HG03108 (cell line): ENCODE data around the gene EDARADD.
"Not testable (repeated sequence)": the region's sequence is repeated elsewhere in the genome, so short reads cannot be mapped to it uniquely, and the experiment has no call there.

Experiments used
- ATAC-seq: cut with Tn5 transposase; IDR thresholded peaks from one replicate; pipeline ENCODE4 v1.9.1; 2021; ENCODE audit warnings: moderate library complexity; ENCODE audit not compliant: unreplicated experiment

The EDARADD gene

DNA sequence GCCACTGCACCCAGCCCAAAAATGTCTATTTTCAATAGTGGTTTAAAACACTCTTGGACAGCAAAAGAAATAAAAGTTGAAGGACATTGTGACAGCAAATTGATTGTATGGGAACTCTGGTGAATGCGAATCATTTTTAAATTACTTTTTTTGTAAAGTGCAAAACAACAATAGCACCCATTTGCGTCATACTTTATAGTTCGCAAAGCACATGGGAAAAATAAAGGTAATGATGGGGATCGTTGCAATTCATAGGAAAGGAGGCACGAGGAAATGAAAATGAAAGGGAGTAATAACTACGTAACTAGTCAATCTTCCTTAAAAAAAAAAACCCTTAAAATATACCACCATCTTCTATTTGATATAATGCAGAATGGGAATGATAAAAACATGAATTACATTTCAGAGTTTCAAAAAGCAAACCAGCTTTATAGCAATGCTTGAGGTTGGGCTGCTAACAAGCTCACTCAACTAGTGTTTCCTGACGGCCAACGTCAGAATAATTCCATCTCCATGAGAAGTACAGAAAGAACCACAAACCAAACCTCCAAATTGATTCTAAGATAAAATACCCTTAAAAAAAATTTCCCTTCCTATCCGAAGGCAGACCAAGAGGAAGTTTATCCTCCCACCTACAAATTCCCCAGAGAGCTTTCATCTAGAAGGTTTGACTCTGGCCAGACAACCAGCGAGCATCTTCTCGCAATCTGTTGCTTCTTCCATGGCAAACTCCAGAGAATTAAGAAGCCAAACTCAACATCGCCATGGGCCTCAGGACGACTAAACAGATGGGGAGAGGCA lies at the start of gene EDARADD:
EDARADD (plus strand) TSS at position 606 of the 801 bp plus-strand sequence; CDS start at position 765, 159 bp downstream.
- no peak for ATAC-seq

GRCh38 chr1:236345728-236346127 lies 48.4 kb upstream of the EDARADD start:
- no peak for ATAC-seq

DNA sequence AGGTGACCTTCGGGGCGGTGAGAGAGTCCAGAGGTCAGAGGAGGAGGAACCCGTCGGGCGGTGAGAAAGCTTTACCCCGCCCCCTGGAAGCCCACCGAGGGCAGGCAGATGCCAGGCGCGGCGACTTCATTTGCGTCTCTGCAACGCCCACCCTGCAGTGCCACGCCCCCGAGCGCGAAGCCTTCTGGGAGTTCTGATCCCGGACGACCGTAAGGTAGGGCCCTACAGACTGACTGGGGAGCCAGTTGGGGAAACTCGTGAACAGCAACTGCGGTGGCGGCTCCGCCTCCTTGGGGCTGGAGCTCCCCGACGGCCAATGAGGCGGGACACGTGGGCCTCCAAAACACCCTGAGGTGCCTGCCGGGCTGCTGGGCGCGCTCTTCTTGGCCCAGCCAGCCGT lies 46.0 kb upstream of the EDARADD start:
- no peak for ATAC-seq

- ATAC-seq, result no peak
Observed at GRCh38 chr1:236350308-236350707, 43.8 kb upstream of the EDARADD start.

GRCh38 chr1:236351875-236352573 lies 42.1 kb upstream of the EDARADD start:
- ATAC-seq, result no peak

GRCh38 chr1:236352747-236353146 lies 41.3 kb upstream of the EDARADD start:
- not testable (repeated sequence) for ATAC-seq

- no peak for ATAC-seq
Observed at GRCh38 chr1:236353813-236354212, 40.3 kb upstream of the EDARADD start.

DNA sequence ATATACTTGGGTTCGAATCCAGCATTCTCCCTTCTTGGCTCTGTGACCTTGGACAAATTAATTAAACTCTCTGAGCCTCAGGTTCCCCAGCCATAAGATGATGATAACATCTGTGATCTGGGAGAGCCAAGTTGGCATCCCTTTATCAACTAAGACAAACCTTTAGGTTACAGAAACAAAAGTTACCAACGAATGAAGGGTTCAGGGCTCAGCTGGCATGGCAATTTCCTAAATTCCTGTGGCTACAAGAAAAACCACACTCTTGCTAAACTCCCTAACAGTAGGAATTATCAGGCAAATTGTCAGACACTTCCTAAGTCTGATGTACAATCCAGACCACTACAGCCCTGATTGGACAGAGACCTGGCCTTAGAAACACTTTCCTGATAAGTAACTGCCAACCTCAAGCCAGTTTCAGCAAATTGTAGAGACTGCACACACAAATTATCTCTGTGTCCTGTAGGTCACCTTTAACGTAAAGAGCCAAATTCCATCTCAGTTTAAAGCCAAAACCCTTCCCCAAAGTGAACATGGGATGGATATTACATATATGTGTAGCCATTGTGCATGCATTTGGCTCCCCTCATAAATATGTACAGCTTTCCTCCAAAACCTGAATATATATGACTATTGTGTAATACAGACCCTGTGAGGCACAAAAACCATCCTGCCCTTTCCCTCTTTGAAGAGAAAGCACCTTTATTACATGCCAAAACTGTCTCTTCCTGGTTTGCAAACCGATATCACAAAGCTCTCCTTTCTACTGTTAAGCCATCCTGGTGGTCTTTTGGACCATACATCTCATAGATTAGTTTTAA lies 39.5 kb upstream of the EDARADD start:
- ATAC-seq, result no peak

GRCh38 chr1:236356141-236356540 lies 37.9 kb upstream of the EDARADD start:
- no peak for ATAC-seq

GRCh38 chr1:236361909-236362590 lies 32.0 kb upstream of the EDARADD start:
- no peak for ATAC-seq

DNA sequence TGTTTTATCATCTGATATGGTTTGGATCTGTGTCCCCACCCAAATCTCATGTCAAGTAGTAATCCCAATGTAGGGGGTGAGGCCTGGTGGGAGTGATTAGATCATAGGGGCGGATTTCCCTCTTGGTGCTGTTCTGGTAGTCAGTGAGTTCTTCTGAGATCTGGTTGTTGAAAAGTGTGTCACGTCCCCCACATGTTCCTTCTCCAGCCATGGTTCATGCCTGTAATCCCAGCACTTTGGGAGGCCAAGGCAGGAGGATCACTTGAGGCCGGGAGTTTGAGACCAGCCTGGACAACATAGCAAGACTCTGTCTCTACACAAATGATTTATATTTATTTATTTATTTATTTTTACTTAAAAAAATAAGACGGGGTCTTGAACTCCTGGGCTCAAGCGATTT lies 30.8 kb upstream of the EDARADD start:
- no peak for ATAC-seq

DNA sequence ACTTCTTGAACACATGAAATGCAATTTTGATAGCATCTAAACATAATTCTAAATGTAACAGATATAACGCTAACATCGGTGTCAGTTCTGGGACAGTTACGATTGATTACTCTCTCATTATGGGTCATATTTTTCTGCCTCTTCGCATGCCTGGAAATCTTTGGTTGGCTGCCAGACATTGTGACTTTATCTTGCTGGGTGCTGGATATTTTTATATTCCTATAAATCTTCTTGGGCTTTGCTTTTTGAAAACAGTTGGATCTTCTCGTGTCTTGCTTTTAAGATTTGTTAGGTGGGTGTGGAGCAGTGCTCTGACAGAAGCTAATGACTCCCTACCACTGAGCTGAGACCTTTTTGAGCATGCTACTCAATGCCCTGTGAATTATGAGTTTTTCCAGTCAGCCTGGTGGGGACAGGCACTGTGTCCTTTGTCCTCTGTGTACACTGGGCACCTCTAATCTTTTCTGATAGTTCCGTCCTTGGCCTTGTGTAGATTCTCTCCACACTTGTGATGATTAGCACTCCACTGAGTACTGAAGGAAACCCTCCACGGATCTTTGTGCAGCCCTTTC lies 28.0 kb upstream of the EDARADD start:
- no peak for ATAC-seq

DNA sequence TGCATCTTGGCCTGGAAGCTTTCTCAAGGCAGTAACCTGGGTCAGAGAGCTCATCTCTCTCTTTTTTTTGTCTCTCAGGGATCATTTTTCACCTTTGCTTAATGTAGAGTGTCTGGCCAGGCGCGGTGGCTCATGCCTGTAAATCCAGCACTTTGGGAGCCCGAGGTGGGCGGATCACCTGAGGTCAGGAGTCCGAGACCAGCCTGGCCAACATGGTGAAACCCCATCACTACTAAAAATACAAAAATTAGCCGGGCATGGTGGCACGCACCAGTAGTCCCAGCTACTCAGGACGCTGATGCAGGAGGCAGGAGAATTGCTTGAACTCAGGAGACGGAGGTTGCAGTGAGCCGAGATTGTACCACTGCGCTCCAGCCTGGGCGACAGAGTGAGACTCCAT lies 27.4 kb upstream of the EDARADD start:
- ATAC-seq, result not testable (repeated sequence)

DNA sequence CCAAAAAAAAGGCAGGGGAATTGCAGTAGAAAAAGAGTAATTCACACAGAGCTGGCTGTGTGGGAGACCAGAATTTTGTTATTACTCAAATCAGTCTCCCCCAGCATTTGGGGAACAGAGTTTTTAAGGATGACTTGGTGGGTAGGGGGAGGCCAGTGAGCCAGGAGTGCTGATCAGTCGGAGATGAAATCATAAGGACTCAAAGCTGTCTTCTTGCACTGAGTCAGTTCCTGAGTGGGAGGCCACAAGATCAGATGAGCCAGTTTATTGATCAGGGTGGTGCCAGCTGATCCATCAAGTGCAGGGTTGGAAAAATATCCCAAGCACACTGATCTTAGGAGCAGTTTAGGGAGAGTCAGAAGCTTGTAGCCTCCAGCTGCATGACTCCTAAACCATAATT lies 23.7 kb upstream of the EDARADD start:
- ATAC-seq, result no peak

- no peak for ATAC-seq
Observed at GRCh38 chr1:236371083-236371482, 23.0 kb upstream of the EDARADD start.

DNA sequence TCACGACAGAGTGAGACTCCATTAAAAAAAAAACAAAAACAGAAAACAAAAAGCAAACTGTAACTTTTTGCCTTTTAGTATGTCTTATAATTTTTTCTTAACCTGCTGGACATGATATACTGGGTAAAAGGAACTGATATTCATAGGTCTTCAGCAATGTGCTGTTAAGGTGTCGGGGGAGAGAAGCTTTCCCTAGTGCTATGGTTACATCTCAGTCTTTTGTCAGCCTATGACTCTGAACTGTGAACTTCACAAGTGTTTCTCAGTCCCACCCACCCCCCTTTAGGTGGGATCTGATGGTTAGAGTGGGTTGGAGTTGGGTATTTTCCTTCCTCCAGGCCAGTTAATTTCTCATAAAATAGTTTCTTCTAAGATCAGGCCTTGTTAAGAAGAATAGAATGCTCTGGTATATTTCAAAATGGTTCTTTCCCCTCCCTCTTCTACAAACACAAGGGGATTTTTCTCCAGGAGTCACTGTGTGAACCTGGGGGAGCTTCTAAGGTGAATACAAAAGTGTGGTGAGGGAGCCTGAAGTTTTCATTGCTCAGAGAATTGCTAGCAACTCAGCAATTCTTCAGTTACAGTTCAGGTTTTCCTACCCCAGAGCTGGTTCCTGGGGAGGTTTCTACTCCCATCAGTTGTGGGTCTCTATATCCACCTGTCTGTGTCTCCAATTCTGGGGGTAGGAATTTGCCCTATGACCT lies 16.1 kb upstream of the EDARADD start:
- ATAC-seq, result no peak

DNA sequence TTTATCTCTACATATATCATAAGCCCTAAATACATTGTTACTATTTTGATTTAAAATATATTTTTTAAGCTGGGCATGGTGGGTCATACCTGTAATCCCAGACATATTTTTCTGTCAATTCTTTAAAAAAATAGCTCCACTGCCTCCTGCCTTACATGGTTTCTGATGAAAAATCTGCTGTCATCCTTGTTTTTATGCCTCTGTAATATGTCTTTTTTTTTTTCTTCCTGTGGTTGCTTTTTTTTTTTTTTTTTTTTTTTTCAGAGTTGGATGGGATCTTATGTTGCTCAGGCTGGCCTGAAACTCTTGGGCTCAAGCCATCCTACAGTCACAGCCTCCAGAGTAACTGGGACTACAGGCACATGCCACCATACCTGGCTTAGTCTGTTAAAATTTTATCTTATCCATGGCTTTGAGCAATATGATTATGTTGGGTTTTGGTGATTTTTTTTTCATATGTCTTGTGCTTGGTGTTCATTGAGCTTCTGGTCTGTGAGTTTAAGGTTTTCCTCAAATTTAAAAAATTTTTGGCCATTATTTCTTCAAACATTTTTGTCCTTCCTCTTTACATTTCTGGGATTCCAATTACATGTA lies 12.4 kb upstream of the EDARADD start:
- ATAC-seq, result no peak

- no peak for ATAC-seq
Observed at GRCh38 chr1:236388332-236388731, 5.8 kb upstream of the EDARADD start.

GRCh38 chr1:236389253-236389652 lies 4.8 kb upstream of the EDARADD start:
- no peak for ATAC-seq

- ATAC-seq, result no peak
Observed at GRCh38 chr1:236391008-236391407, 3.1 kb upstream of the EDARADD start.
